Measurements from ENCODE around the gene BIRC7.
A peak's percentile ranks its signal among the peaks of the same experiment; 100 is the strongest.

BIRC7 gene

GRCh38 chr20:63265891-63266515, 30.3 kb downstream of the BIRC7 start:
- DNase-seq (ENCODE audit: low read depth), result no peak

DNA sequence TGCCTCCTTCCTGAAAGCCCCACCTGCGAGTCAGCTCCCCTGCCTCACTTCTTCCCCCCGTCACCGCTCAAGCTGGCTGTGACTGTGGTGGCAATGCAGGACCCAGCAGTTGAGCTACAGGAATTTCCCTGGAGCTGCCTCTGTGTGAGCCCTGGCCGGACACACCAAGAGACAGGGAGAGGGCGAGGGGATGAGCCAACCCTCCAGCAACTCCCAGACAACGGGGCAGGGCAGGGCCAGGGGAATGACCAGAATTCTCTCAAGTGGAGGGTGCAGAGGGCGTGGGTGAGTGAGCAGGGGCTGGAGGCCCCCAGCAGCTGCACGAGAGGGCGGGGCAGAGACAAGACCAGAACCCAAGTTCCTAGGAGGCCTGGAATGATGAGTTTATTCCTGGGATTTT, 32.0 kb downstream of the BIRC7 start:
- DNase-seq (ENCODE audit: low read depth), result no peak

DNA sequence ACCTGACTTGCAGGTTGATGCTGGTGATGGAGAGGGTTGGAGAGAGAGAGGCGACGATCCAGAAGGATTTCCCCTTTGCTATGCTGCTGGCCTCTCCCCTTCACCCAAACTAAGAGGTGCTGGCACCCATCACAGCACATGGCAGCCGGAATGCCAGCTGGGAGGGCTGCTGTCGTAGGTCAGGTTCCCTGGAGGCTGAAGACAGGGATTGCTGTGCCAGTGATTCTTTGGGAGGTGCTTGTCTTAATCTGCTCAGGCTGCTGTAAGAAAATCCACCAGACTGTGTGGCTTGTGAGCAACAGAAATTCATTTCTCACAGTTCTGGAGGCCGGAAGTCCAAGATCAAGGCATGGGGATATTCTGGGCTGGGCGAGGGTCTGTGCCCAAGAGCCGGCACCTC, 32.6 kb downstream of the BIRC7 start:
- DNase-seq (ENCODE audit: low read depth), result no peak

DNA sequence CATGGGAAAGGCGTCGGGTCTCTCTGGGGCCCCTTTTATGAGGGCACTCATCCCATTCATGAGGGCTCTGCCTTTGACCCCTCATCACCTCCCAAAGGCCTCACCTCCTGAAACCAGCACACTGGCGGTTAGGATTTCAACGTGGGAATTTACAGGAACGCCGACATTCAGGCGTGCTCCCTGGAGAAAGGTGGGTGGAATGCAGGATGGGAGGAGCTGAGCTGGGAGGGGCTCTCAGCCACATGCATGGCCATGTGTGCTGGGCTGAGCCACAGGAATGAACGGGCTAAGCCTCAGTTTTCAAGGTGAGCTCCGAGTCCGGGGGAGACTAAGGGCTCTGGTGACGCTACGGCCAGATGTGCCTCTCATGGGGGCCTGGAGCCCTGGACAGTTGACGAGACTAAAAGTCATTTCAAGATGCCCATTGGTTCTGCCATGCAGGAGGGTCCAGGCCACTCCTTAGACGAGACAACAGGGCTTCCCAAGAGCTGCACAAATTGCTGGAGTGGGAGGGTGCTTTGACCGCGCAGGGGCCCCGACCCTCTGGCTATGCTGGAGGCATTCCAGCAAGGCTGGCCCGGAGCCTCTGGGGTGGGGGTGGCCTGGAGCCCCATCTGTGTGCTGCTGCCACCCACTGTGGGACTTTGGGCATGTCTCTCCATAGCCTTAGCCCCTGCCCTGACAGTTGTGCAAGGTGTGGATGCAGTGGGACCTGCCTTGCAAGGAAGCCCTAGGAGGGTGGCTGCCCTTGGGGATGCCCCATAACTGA, 33.1 kb downstream of the BIRC7 start:
- no peak for DNase-seq (ENCODE audit: low read depth)

GRCh38 chr20:63269724-63270123, 34.0 kb downstream of the BIRC7 start:
- no peak for DNase-seq (ENCODE audit: low read depth)

DNA sequence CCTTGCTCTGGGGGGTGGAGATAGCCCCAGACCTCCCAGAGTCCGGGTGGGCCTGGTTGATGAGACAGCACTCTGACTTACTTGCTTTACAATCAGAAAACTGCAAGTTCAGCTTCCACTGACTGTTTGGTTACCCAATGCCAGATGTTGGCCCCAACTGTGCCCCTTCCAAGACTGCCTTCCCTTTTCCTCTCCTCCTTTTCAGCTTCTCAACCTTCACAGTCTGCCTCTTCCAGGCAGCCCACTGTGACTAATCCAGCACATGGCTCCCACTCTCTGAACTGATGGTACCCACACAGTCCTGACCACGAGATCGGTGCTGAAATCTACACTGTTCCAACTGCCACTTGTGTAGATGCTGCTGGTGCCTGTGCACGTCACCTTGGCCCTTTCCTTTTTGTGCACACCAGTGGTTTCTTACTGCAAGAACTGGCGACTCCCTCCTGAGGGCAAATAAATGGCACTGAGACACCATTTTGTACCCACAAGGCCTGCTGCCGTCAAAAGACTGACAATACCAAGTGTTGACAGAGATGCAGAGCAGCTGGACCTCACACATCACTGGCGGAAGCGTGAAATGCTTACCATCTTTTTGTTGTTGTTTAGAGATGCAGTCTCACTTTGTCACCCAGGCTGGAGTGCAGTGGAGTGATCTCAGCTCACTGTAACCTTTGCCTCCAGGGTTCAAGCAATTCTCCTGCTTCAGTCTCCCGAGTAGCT, 35.1 kb downstream of the BIRC7 start:
- DNase-seq (ENCODE audit: low read depth), result no peak

DNA sequence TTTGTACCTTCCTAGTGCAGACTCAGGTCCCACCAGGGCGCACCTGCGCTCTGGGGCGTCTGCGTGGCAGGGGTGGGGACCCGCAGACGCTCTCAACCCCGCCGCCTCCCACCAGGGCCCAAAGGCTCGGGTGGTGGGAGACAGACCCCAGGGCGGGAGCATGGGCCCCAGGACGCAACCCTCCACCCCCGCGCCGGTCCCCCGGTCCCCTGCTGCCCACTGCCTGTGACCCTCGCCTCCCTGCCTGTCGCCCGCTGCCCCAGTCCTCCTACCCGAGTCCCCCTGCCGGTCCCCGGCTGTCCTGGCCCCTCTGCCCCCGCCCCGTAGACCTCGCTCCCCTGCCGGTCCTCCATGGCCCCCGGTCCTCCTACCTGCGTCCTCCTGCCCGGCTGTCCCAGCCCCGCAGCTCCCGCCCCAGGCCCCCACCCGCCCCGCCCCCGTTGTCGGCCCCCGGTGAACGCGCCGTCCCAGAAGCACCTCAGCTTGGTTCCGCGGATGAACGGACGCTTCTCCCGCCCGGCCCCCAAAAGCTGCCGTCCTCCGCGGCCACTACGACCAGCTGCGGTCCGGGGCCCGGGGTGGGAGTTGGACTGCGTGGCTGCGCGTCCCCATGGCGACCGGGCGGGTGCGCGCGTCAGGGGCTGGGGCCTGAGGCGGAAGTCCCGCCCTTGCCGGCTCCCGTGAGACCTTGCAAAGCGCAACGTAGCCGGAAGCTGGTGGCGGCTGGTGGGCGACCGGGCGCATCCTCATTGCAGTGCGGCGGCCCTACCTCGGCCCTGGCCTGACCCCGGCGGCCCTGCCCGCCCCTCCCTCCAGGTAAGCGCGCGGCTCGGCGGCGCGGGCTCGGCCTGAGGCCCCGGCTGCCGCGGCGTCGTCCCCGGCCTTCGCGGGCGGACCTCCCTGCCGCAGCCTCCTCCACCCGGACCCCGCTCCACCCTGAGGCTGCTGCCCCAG, 36.7 kb downstream of the BIRC7 start, which contains the start of gene ARFGAP1:
Gene ARFGAP1 (plus strand): TSS at position 709 of the 954 bp plus-strand sequence. CDS start 2,768 bp downstream, outside the sequence.
- peak; percentile 87 for DNase-seq (ENCODE audit: low read depth)

DNA sequence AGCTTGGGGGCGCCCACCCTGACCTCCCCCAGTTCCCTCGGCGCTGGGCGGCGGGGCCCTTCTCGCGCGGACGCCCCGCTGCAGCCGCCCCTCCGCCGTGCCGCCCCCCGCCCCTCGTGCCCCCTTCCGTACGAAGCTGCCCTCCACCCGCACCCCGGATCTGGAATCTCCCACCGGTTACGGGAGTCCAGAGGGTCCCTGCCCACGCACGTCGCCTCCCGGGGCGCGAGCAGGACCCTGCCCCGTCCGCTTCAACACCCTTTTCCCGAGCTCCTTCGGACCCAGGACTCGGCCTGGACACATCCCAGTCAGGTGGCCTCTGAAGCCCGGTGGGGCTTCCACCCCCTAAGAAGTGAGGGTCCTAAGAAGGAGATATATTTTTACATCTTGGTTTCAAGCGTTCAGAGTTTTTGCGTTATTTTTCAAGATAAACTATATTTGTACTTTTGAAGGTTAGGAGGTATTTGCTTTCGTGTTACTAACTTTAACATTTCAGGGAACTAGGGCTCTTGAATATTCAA, 37.4 kb downstream of the BIRC7 start:
- no peak for DNase-seq (ENCODE audit: low read depth)

GRCh38 chr20:63273635-63274380, 38.1 kb downstream of the BIRC7 start:
- DNase-seq (ENCODE audit: low read depth), result no peak

DNA sequence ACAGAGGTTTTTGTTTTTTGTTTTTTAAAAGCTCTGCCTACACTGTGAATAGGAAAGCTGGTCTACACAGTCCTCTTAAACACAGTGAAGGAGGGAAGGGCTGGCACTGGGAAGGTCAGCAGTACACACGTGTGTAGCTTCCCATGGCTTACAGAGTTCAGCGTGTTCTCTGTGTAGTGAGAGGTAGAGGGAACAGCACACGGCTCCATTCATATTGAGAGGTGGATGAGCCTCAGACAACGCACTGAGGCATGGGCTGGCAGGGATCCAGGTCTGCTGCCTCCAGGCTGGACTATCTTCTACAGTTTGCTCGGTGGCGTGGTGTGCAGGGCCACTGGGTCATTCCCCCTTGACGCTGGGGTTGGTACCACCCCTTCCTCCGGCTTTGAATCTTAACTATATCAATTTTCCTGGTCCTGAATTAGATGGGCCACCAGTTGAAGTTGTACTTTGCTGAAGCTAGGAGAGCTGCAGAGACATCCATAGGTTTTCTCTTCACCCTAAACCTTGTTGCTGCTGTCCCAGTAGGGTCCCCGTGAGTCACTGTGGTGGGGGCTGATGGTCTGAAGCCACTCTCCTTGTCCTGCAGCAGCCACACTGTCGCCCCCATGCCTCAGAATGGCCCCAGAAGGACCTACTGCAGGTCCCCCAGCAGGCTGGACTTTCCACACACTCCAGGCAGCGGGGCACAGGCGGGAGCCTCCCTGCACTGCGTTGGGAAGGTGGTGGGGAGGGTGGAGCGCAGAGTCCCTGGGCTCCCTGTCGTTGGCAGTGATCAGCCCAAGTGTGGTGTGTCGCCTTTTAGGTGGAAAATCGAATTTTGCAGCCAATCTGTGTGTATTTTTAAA, 38.9 kb downstream of the BIRC7 start:
- no peak for DNase-seq (ENCODE audit: low read depth)

DNA sequence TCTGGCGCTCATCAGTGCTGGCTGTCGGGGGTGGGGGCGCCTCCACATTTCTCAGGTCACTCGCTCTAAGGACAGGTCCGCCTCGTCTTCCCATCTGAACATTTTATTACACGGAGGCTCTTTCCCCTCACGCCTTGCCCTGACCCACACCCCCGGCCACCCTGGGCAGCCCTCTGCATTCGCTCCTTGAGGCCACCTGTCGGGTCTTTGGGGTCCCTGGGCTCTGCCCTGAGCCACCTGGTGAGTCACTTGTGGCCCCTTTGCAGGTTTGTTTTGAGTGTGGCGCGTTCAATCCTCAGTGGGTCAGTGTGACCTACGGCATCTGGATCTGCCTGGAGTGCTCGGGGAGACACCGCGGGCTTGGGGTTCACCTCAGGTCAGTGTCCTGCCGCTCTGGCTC, 40.1 kb downstream of the BIRC7 start:
- no peak for DNase-seq (ENCODE audit: low read depth)

DNA sequence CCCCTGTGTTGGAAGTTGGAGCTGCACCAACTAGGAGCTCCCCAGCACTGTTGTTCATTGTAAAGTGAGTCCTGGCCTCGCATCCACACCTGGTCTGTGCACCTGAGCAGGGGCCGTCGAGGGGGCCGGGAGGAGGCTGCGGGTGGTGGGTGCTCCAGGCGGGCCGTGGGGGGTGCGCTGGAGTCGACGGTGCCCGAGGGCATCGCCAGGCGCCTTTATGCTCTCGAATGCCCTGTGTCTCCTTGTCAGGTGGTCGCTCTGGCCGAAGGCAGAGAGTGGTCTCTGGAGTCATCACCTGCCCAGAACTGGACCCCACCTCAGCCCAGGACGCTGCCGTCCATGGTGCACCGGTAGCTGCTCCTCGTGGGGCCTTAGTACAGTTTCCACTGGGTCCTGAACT, 41.3 kb downstream of the BIRC7 start:
- no peak for DNase-seq (ENCODE audit: low read depth)

- no peak for DNase-seq (ENCODE audit: low read depth)
Measured at GRCh38 chr20:63277466-63278272, 42.0 kb downstream of the BIRC7 start.

- no peak for DNase-seq (ENCODE audit: low read depth)
Measured at GRCh38 chr20:63278661-63279060, 43.0 kb downstream of the BIRC7 start.

DNA sequence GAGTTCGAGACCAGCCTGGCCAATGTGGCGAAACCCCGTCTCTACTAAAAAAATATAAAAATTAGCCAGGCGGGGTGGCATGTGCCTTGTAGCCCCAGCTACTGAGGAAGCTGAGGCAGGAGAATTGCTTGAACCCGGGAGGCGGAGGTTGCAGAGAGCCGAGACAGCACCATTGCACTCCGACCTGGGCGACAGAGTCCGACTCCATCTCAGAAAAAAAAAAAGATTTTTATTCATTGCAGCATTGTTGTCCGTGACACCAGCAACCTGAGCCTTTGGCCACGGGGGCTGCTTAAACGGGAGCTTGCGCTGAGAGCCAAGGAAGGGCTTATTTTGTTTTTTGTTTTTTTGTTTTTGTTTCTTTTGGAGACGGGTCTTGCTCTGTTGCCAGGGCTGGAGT, 44.2 kb downstream of the BIRC7 start:
- DNase-seq (ENCODE audit: low read depth), result no peak

- DNase-seq (ENCODE audit: low read depth), result no peak
Measured at GRCh38 chr20:63280371-63280770, 44.7 kb downstream of the BIRC7 start.

DNA sequence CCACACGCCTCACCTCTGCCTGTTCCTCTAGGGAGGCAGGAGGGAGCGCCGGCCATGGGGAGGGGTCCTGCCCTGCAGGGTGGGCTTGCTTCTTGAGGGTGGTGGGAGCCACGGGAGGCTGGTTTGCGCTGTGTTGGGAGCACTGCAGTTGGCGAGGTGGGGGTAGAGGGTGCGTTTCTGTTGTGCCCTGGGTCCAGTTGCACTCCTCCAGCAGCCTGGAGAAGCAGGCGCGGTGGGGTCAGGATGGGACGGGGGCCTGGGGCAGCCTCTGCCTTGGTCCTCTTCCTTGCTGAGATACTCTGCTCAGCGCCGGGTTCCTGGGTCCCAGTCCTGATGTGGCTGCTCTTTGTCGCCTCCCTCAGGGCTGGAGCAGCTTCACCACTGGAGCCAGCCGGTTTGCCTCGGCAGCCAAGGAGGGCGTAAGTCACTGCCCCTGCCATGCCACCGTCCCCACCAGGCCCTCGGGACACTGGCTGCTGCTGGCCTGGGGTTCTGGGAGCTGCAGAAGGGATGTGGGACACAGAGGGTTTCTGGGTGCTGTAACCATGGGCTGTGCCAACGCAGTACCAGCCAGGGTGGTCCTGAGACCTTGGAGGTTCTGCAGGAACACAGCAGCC, 45.3 kb downstream of the BIRC7 start:
- DNase-seq (ENCODE audit: low read depth), result no peak
